ENCODE measurements around the gene NUDT1. TPM values are rescaled to one million over a fixed set of nuclear protein-coding genes. Genes with fewer than 3 reads are reported as not detected.

Gene NUDT1
- total and polyA plus RNA-seq, 2 experiments from 2014 or later, result 54.5 to 163 TPM

DNA sequence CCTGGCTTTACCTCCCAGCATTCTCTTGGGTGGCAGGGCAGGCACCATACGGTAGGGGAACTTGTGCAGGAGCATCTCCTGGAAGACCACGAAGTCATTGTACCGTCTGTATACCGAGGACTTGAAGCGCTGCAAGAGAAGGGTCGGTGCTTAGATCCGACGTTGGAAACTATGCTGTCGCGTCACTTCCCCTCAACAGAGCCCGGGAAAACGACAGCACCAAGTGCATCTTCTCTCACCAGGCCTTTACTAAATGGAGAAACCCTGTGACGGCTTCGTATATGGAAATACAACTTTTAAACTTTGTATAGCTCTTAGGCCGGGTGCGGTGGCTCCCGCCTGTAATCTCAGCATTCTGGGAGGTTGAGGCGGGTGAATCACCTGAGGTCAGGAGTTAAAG, 33.1 kb downstream of the NUDT1 start:
- 0 out of 2 replicates have a peak, but pooled peaks cover 2% of the 10 kb centered on the region for H3K36me3 ChIP-seq (ENCODE audit: insufficient read depth)
- no peaks in the 10 kb centered on the region for H3F3A ChIP-seq (replicated peaks; ENCODE audit: low read depth)
- Mint-ChIP-seq H3K4me1 (peaks cover 2% of the 10 kb centered on the region), H3K27ac (no peak overlapping the region), H3K4me3 (no peak overlapping the region), H3K27me3 (ENCODE audit: insufficient read depth, low read depth, poor library complexity) (peaks cover 6% of the 10 kb centered on the region), H3K9me3 (no peaks in the 10 kb centered on the region), H3K36me3 (ENCODE audit: low read depth) (peaks cover 18% of the 10 kb centered on the region)
- H3K4me3 ChIP-seq, result no peak overlapping the region
- no peaks in the 10 kb centered on the region for H4K20me1 ChIP-seq (replicated peaks; ENCODE audit: insufficient read depth)
- no peaks in the 10 kb centered on the region for H3K27me3 ChIP-seq (ENCODE audit: insufficient read depth)
- H3K4me1 ChIP-seq (ENCODE audit: insufficient read depth), result 0 out of 2 replicates have a peak, but pooled peaks cover 5% of the 10 kb centered on the region
- DNase-seq (ENCODE audit: low spot score), result no peak
- ATAC-seq, result no peak
- peaks cover 8% of the 10 kb centered on the region; the same call in 1 of the 2 replicates for H3K79me2 ChIP-seq (replicated peaks; ENCODE audit: insufficient read depth)
- H3K27ac ChIP-seq (ENCODE audit: low read depth), result no peak overlapping the region
- TF ChIP-seq STAT1 (IDR thresholded peaks at IDR 0.05; ENCODE audit: unreplicated experiment) (no peak), EZH2phosphoT487 (IDR thresholded peaks at IDR 0.05; ENCODE audit: unreplicated experiment) (no peak), CREB1 (CRISPR knock-in tag; IDR thresholded peaks at IDR 0.05; ENCODE audit: low read depth) (no peak), REST (IDR thresholded peaks at IDR 0.05; ENCODE audit: unreplicated experiment) (no peak), JUNB (IDR thresholded peaks at IDR 0.05; ENCODE audit: unreplicated experiment) (no peak), POLR2AphosphoS5 (IDR thresholded peaks at IDR 0.05; ENCODE audit: low read depth) (no peak), EZH2 (IDR thresholded peaks at IDR 0.05; ENCODE audit: low read depth, unreplicated experiment) (no peak)
- TF ChIP-seq, protein P1, sequence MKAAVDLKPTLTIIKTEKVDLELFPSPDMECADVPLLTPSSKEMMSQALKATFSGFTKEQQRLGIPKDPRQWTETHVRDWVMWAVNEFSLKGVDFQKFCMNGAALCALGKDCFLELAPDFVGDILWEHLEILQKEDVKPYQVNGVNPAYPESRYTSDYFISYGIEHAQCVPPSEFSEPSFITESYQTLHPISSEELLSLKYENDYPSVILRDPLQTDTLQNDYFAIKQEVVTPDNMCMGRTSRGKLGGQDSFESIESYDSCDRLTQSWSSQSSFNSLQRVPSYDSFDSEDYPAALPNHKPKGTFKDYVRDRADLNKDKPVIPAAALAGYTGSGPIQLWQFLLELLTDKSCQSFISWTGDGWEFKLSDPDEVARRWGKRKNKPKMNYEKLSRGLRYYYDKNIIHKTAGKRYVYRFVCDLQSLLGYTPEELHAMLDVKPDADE (IDR thresholded peaks at IDR 0.05), result no peak
- no peaks in the 10 kb centered on the region for H3K9me2 ChIP-seq (ENCODE audit: insufficient read depth)
- H3K4me2 ChIP-seq, result no peak overlapping the region
- no peak overlapping the region for H2AFZ ChIP-seq

DNA sequence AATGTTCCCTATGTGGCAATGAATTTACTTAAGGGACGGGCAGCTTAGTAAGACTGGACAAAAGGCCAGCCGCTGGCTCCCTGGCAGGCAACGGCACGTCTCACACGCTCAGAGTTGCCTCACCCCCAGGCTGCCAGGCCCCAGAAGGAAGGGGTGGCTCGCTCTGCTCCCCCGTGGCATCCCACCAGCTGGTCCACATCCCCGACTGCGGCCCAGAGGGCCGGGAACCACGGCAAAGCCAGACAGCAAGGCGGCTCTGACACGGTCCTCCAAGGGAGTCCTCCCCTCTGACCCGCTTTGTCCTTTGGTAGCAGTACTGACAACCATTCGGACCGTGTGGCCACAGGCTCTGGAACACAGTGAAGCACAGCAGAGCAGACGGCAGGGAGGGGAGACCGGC, 34.1 kb downstream of the NUDT1 start:
- H3K4me3 Mint-ChIP-seq, result no peak overlapping the region
- no peaks in the 10 kb centered on the region for H3F3A ChIP-seq (replicated peaks; ENCODE audit: low read depth)
- H3K4me3 ChIP-seq, result no peak overlapping the region
- H3K27ac ChIP-seq (ENCODE audit: low read depth), result no peak overlapping the region
- no peaks in the 10 kb centered on the region for H3K4me1 ChIP-seq (ENCODE audit: insufficient read depth)
- H2AFZ ChIP-seq, result no peak overlapping the region
- H3K36me3 ChIP-seq (ENCODE audit: insufficient read depth), result 0 out of 2 replicates have a peak, but pooled peaks cover 2% of the 10 kb centered on the region
- no peaks in the 10 kb centered on the region for H4K20me1 ChIP-seq (replicated peaks; ENCODE audit: insufficient read depth)
- no peaks in the 10 kb centered on the region for H3K27me3 ChIP-seq (ENCODE audit: insufficient read depth)
- no peaks in the 10 kb centered on the region for H3K9me3 Mint-ChIP-seq
- no peak overlapping the region for H3K4me2 ChIP-seq
- peaks cover 16% of the 10 kb centered on the region for H3K79me2 ChIP-seq (replicated peaks; ENCODE audit: insufficient read depth)
- no peaks in the 10 kb centered on the region for H3K9me2 ChIP-seq (ENCODE audit: insufficient read depth)
- ATAC-seq, result no peak
- H3K4me1 Mint-ChIP-seq, result no peaks in the 10 kb centered on the region; the same call in 1 of the 3 replicates
- peaks cover 18% of the 10 kb centered on the region for H3K36me3 Mint-ChIP-seq (ENCODE audit: low read depth)
- no peak for DNase-seq (ENCODE audit: low spot score)
- H3K27me3 Mint-ChIP-seq (ENCODE audit: insufficient read depth, low read depth, poor library complexity), result peaks cover 6% of the 10 kb centered on the region
- TF ChIP-seq ZNF114 (CRISPR knock-in tag; IDR thresholded peaks at IDR 0.05) (no peak), CREB1 (CRISPR knock-in tag; IDR thresholded peaks at IDR 0.05; ENCODE audit: low read depth) (no peak)
- H3K27ac Mint-ChIP-seq, result no peak overlapping the region

Data from GM23338 (cell line).